Mucosa of descending colon (tissue), 3 donors: Measurements from ENCODE around the gene RAD50. TPM values are rescaled to one million over a fixed set of nuclear protein-coding genes. Genes with fewer than 3 reads are reported as not detected.
"Not testable (repeated sequence)": the region's sequence is repeated elsewhere in the genome, so short reads cannot be mapped to it uniquely, and the experiment has no call there.

Experiments
- ATAC-seq: fragments of 200-7000 bp; cut with Tn5 transposase; one replicate; pipeline ENCODE4 v1.9.1; 2020; ENCODE audit warnings: mild to moderate bottlenecking, moderate library complexity
- DNase-seq, 3 donors: peaks; one replicate each; pipeline ENCODE4 v3.0.0-alpha.2; 2020
- H3K36me3 ChIP-seq: fragments of 200-600 bp; one replicate; pipeline ENCODE4 v1.8.0; 2021; ENCODE audit warnings: low read depth, mild to moderate bottlenecking
- H3K4me1 ChIP-seq: fragments of 200-600 bp; one replicate; pipeline ENCODE4 v1.8.0; 2021; ENCODE audit warnings: low read depth, mild to moderate bottlenecking
- H3K4me3 ChIP-seq: fragments of 200-600 bp; one replicate; pipeline ENCODE4 v1.8.0; 2021; ENCODE audit warnings: mild to moderate bottlenecking
- H3K9me3 ChIP-seq: fragments of 200-600 bp; one replicate; pipeline ENCODE4 v1.8.0; 2021; ENCODE audit warnings: mild to moderate bottlenecking
- CTCF ChIP-seq: fragments of 200-600 bp; IDR thresholded peaks from one replicate; pipeline ENCODE4 v1.8.0; 2022; ENCODE audit warnings: antibody characterized with exemption, mild to moderate bottlenecking
- intact Hi-C, 2 donors: fragments of 100-400 bp; cut with DNase I in 1 of 2; cut with micrococcal nuclease in 1 of 2; formaldehyde crosslinking; loops; one replicate each; pipeline versions ENCODE4 v1.11.0 to v1.11.1; 2022; cut with DNase I, micrococcal nuclease
- long read RNA-seq, 2 donors: library from polyadenylated mRNA; unstranded; transcript quantifications; one replicate each; pipeline ENCODE4 v2.0.0, GENCODE V29; 2019 to 2021
- total RNA-seq, 3 donors: library from RNA; stranded (reverse); fragmentation: NEBNext Ultra II Directional in 2 of 3; extraction: Animal tissue kit (Norgen Biotek cat#: 25700) in 2 of 3; gene quantifications; one replicate each; pipeline versions ENCODE4 v1.2.1 to v1.2.4, GENCODE V29; 2021 to 2023
- donor health status: DM: no; HTN: no; CAD: no; lungs with moderate emphysema.
- donor health status: DM: no; HTN: no; CAD: no.
- donor health status: DM: no; HTN: yes; CAD: no.

Gene RAD50
- 10 to 100 TPM; 35.3 to 43.8 (median 36.1) TPM for total RNA-seq
- long read RNA-seq, donor 1, partial matches to known transcripts: 9 of 14 reads
- long read RNA-seq, donor 1, other reads (novel, unspliced or antisense): 5 of 14 reads
- long read RNA-seq, donor 2, partial matches to known transcripts: 17 of 21 reads
- long read RNA-seq, donor 2, other reads (novel, unspliced or antisense): 4 of 21 reads

DNA sequence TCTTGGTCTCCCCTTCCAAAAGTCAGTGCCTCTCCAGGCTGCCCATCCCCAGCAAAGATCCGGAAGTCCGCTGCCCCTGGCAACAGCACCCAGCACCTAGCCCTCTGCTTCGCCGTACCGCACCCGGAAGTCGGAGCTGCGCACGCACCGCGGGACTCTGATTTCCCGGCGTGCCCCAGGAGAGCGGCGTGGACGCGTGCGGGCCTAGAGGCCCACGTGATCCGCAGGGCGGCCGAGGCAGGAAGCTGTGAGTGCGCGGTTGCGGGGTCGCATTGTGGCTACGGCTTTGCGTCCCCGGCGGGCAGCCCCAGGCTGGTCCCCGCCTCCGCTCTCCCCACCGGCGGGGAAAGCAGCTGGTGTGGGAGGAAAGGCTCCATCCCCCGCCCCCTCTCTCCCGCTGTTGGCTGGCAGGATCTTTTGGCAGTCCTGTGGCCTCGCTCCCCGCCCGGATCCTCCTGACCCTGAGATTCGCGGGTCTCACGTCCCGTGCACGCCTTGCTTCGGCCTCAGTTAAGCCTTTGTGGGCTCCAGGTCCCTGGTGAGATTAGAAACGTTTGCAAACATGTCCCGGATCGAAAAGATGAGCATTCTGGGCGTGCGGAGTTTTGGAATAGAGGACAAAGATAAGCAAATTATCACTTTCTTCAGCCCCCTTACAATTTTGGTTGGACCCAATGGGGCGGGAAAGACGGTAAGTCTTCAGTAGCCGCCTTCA is at the start of gene RAD50:
RAD50 (plus strand) TSS at position 215 of the 715 bp plus-strand sequence; CDS start at position 563, 348 bp downstream.
- Histone ChIP-seq H3K36me3 (no peaks in the 10 kb centered on the region), H3K9me3 (no peaks in the 10 kb centered on the region), H3K4me1 (peaks cover 8% of the 10 kb centered on the region), H3K4me3 (peak within 1 kb of the TSS; percentile 43)
- peak; percentile 98 for ATAC-seq
- intact Hi-C loops: no loop called here
- DNase-seq: peak; percentile 96 to 97 (median 96)
- no peak for TF ChIP-seq CTCF

DNA sequence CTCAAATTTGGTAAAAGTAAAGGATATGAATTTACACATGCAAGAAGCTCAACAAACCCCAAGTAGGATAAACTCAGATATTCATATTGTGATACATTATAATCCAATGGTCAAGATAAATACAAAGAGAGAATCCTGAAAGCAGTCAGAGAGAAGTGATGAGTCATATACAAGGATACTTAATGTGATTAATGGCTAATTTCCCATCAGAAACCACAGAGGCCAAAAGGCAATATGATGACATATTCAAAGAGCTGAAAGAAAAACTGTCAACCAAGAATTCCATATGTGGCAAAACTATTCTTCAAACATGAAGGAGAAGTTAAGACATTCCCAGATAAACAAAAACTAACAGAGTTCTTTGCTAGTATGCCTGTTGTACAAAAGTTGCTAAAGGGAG is 46.7 kb upstream of the RAD50 start:
- Histone ChIP-seq H3K4me1 (peaks cover 10% of the 10 kb centered on the region), H3K4me3 (no peak overlapping the region), H3K36me3 (no peaks in the 10 kb centered on the region), H3K9me3 (no peaks in the 10 kb centered on the region)
- ATAC-seq (no peak), DNase-seq (no peak)
- intact Hi-C loops: no loop called here
- TF ChIP-seq CTCF: no peak

- H3K9me3 ChIP-seq, ATAC-seq, intact Hi-C loops, H3K4me1 ChIP-seq, DNase-seq, H3K4me3 ChIP-seq, H3K36me3 ChIP-seq: not testable (repeated sequence)
These were observed 43.0 kb upstream of the RAD50 start for GRCh38 chr5:132513618-132514336.

DNA sequence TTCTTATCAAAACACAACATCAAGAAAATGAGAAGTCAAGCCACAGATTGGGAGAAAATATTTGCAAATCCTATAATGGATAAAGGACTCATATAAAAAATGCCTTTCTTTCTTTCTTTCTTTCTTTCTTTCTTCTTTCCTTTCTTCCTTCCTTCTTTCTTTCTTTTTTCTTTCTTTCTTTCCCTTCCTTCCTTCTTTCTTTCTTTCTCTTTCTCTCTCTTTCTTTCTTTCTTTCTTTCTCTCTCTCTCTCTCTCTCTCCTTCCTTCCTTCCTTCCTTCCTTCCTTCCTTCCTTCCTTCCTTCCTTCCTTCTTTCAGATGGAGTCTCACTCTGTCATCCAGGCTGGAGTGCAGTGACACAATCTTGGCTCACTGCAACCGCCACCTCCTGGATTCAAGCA is 34.7 kb upstream of the RAD50 start:
- intact Hi-C loops, H3K36me3 ChIP-seq, H3K4me3 ChIP-seq, DNase-seq, H3K9me3 ChIP-seq, H3K4me1 ChIP-seq, ATAC-seq: not testable (repeated sequence)

GRCh38 chr5:132524877-132525276 is 31.9 kb upstream of the RAD50 start:
- intact Hi-C loops, H3K9me3 ChIP-seq, H3K4me1 ChIP-seq, H3K4me3 ChIP-seq, H3K36me3 ChIP-seq, DNase-seq, ATAC-seq: not testable (repeated sequence)

GRCh38 chr5:132525299-132525724 is 31.5 kb upstream of the RAD50 start:
- Histone ChIP-seq H3K9me3 (no peaks in the 10 kb centered on the region), H3K4me3 (no peak overlapping the region), H3K36me3 (no peaks in the 10 kb centered on the region), H3K4me1 (peaks cover 5% of the 10 kb centered on the region)
- ATAC-seq (peak; percentile 20), DNase-seq (no peak)
- no peak for TF ChIP-seq CTCF
- intact Hi-C loops: no loop called here
